ENCODE measurements around the gene PLPP7. TPM values are rescaled to one million over a fixed set of nuclear protein-coding genes. Genes with fewer than 3 reads are reported as not detected.

PLPP7 gene
- total and polyA plus RNA-seq, 4 donors, result 0.18 to 0.59 (median 0.51) TPM; not detected in 1

- no peak for TF ChIP-seq ZBTB33 (IDR thresholded peaks at IDR 0.05)
- no peak for TF ChIP-seq FOXA1 (IDR thresholded peaks at IDR 0.05)
Observed at GRCh38 chr9:131276094-131276888, 13.2 kb upstream of the PLPP7 start, which contains the start of gene FAM78A (continued).

DNA sequence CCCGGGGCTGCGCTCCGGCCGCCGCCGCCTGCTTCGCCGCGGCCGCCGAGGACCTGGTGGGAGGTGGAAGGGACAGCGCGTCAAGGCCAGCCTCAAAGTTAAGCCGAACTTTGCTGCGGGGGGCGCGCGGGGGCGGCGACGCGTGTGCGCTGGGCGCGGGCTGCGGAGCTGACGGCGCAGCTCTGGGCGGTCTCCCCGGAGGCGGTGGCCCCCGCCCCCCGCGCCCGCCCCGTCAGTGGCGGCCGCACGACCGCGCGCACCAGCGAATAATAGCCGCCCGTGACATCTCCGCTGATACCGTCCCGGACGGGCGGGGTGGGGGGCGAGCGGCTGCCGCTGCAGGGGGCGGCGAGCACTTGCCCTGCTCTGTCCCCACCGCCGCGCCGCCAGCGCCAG is 12.6 kb upstream of the PLPP7 start:
- no peaks in the 10 kb centered on the region for H3K9me3 ChIP-seq (ENCODE audit: control insufficient read depth in 4 of 4, low read length in 3 of 4)
- no peaks in the 10 kb centered on the region for H3K36me3 ChIP-seq (ENCODE audit: control insufficient read depth in 4 of 4, insufficient read depth in 3 of 4, low read depth in 1 of 4, low read length in 3 of 4)
- H3K27ac ChIP-seq (ENCODE audit: low read depth in 1 of 2, low read length in 2 of 2), result peak overlapping the region; percentile 43 to 50
- DNase-seq (ENCODE audit: low spot score), result no peak
- TF ChIP-seq GABPA (IDR thresholded peaks at IDR 0.05 in 1 of 2, conservative IDR thresholded peaks at IDR 0.05 in 1 of 2) (no peak), RAD21 (IDR thresholded peaks at IDR 0.05) (no peak), TAF1 (conservative IDR thresholded peaks at IDR 0.05) (no peak), ZBTB33 (IDR thresholded peaks at IDR 0.05) (no peak), EGR1 (IDR thresholded peaks at IDR 0.05; ENCODE audit: low read depth in 2 of 2) (no peak), MAX (IDR thresholded peaks at IDR 0.05) (no peak), FOXA2 (IDR thresholded peaks at IDR 0.05) (no peak), NR2F2 (IDR thresholded peaks at IDR 0.05) (no peak)
- TF ChIP-seq, protein P1, sequence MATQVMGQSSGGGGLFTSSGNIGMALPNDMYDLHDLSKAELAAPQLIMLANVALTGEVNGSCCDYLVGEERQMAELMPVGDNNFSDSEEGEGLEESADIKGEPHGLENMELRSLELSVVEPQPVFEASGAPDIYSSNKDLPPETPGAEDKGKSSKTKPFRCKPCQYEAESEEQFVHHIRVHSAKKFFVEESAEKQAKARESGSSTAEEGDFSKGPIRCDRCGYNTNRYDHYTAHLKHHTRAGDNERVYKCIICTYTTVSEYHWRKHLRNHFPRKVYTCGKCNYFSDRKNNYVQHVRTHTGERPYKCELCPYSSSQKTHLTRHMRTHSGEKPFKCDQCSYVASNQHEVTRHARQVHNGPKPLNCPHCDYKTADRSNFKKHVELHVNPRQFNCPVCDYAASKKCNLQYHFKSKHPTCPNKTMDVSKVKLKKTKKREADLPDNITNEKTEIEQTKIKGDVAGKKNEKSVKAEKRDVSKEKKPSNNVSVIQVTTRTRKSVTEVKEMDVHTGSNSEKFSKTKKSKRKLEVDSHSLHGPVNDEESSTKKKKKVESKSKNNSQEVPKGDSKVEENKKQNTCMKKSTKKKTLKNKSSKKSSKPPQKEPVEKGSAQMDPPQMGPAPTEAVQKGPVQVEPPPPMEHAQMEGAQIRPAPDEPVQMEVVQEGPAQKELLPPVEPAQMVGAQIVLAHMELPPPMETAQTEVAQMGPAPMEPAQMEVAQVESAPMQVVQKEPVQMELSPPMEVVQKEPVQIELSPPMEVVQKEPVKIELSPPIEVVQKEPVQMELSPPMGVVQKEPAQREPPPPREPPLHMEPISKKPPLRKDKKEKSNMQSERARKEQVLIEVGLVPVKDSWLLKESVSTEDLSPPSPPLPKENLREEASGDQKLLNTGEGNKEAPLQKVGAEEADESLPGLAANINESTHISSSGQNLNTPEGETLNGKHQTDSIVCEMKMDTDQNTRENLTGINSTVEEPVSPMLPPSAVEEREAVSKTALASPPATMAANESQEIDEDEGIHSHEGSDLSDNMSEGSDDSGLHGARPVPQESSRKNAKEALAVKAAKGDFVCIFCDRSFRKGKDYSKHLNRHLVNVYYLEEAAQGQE (IDR thresholded peaks at IDR 0.05), result no peak
- H3K27me3 ChIP-seq (ENCODE audit: control insufficient read depth in 4 of 4, insufficient read depth in 4 of 4, low read length in 3 of 4), result peaks cover 0 to 6% (median 0%) of the 10 kb centered on the region in 4 donors
- H3K9ac ChIP-seq (ENCODE audit: low read depth in 1 of 2, low read length in 2 of 2), result no peak overlapping the region
- peak overlapping the region in 2 of 3 donors; percentile 28 to 77 for H3K4me3 ChIP-seq (ENCODE audit: low read depth in 1 of 3, low read length in 3 of 3)
- WGBS, result 3% methylated on average over 60 of the region's 60 CpGs
- H3K4me1 ChIP-seq (ENCODE audit: control insufficient read depth in 4 of 4, insufficient read depth in 4 of 4, low read length in 3 of 4), result peaks cover 2 to 9% (median 4%) of the 10 kb centered on the region in 4 donors

Measured in liver (tissue), 9 donors.